22Rv1 (cell line): Measurements from ENCODE around the gene RUNX2.

ENCODE experiments used
- H3K27ac ChIP-seq: fragments of 450-650 bp; 2 replicates; pipeline ENCODE4 v1.5.1; 2017
- CTCF ChIP-seq: fragments of 450-650 bp; IDR thresholded peaks from 2 replicates; pipeline ENCODE4 v1.5.1; 2017; ENCODE audit warnings: mild to moderate bottlenecking
- ZFX ChIP-seq: fragments of 450-650 bp; IDR thresholded peaks from 2 replicates; pipeline ENCODE4 v1.6.1; 2017; ENCODE audit warnings: antibody characterized with exemption, borderline replicate concordance

RUNX2 gene

GRCh38 chr6:45513213-45513618 lies 185.1 kb downstream of the RUNX2 start:
- TF ChIP-seq CTCF (no peak), ZFX (no peak)
- no peak overlapping the region for H3K27ac ChIP-seq

GRCh38 chr6:45513843-45514242 lies 185.7 kb downstream of the RUNX2 start:
- TF ChIP-seq ZFX, result no peak
- no peak for TF ChIP-seq CTCF
- H3K27ac ChIP-seq, result no peak overlapping the region

- TF ChIP-seq CTCF (no peak), ZFX (no peak)
- H3K27ac ChIP-seq, result no peak overlapping the region
These were observed 186.5 kb downstream of the RUNX2 start for GRCh38 chr6:45514454-45515230.

GRCh38 chr6:45518013-45518720 lies 190.0 kb downstream of the RUNX2 start:
- H3K27ac ChIP-seq, result no peak overlapping the region
- TF ChIP-seq CTCF (no peak), ZFX (no peak)

- no peak for TF ChIP-seq ZFX
- no peak for TF ChIP-seq CTCF
- no peak overlapping the region for H3K27ac ChIP-seq
These were observed 193.1 kb downstream of the RUNX2 start for GRCh38 chr6:45521226-45521625.

- TF ChIP-seq CTCF, result no peak
- TF ChIP-seq ZFX, result no peak
- H3K27ac ChIP-seq, result no peak overlapping the region
These were observed 194.4 kb downstream of the RUNX2 start for GRCh38 chr6:45522486-45522885.

GRCh38 chr6:45527210-45527609 lies 199.1 kb downstream of the RUNX2 start:
- no peak overlapping the region for H3K27ac ChIP-seq
- TF ChIP-seq CTCF, result no peak
- TF ChIP-seq ZFX, result no peak
